ENCODE measurements around the gene MRPL44.
A peak's percentile ranks its signal among the peaks of the same experiment; 100 is the strongest.

MRPL44 gene

GRCh38 chr2:223954401-223954800 lies 2.9 kb upstream of the MRPL44 start:
- H2BK120ac ChIP-seq (ENCODE audit: low read depth, low read length): no peak overlapping the region
- no peaks in the 10 kb centered on the region for H3K36me3 ChIP-seq (ENCODE audit: control insufficient read depth in 1 of 2, insufficient read depth in 2 of 2, low read depth in 1 of 2, low read length in 2 of 2)
- H4K91ac ChIP-seq (ENCODE audit: low read length): no peak overlapping the region
- H3K18ac ChIP-seq (ENCODE audit: low read depth in 1 of 2, low read length in 2 of 2): no peak overlapping the region
- no peak overlapping the region for H4K8ac ChIP-seq (ENCODE audit: low read length)
- H3K4ac ChIP-seq (ENCODE audit: low read depth in 1 of 2, low read length in 2 of 2): no peak overlapping the region
- H3K4me1 ChIP-seq (ENCODE audit: control insufficient read depth, insufficient read depth, low read depth, low read length): no peaks in the 10 kb centered on the region
- H2AFZ ChIP-seq (ENCODE audit: low read depth, low read length): no peak overlapping the region
- H2AK5ac ChIP-seq (ENCODE audit: low read length, severe bottlenecking): no peak overlapping the region
- DNase-seq: peak; percentile 87
- H2BK15ac ChIP-seq (ENCODE audit: low read depth, poor library complexity, severe bottlenecking): no peak overlapping the region
- H2BK5ac ChIP-seq (ENCODE audit: low read depth, low read length, poor library complexity, severe bottlenecking): no peak overlapping the region
- peaks cover 3% of the 10 kb centered on the region for H3K79me1 ChIP-seq (replicated peaks; ENCODE audit: low read length, poor library complexity, severe bottlenecking)
- H3K9me3 ChIP-seq (ENCODE audit: control insufficient read depth, low read length): no peaks in the 10 kb centered on the region
- H3K14ac ChIP-seq (ENCODE audit: low read length in 2 of 2): no peak overlapping the region
- H3K4me3 ChIP-seq (ENCODE audit: insufficient read depth in 1 of 2, low read depth in 1 of 2, low read length in 2 of 2): no peak overlapping the region
- H3K9ac ChIP-seq (ENCODE audit: low read length): peak overlapping the region; percentile 74
- H3K23ac ChIP-seq (ENCODE audit: low read length in 2 of 2): no peak overlapping the region
- WGBS: 69% methylated on average over 3 of the region's 3 CpGs
- no peak overlapping the region for H3K27ac ChIP-seq (ENCODE audit: low read length, poor library complexity, severe bottlenecking)
- H2BK12ac ChIP-seq (ENCODE audit: low read length in 2 of 2): no peak overlapping the region
- H3K4me2 ChIP-seq (ENCODE audit: low read length, poor library complexity, severe bottlenecking): no peak overlapping the region
- no peaks in the 10 kb centered on the region for H3K27me3 ChIP-seq (ENCODE audit: control insufficient read depth in 1 of 2, insufficient read depth in 1 of 2, low read length in 2 of 2)

GRCh38 chr2:223956300-223956699 lies 963 bp upstream of the MRPL44 start:
- peaks cover 0 to 17% of the 10 kb centered on the region in 2 experiments for H3K36me3 ChIP-seq (ENCODE audit: control insufficient read depth in 1 of 2, insufficient read depth in 2 of 2, low read depth in 1 of 2, low read length in 2 of 2)
- no peaks in the 10 kb centered on the region for H3K27me3 ChIP-seq (ENCODE audit: control insufficient read depth in 1 of 2, insufficient read depth in 1 of 2, low read length in 2 of 2)
- no peak overlapping the region for H2BK15ac ChIP-seq (ENCODE audit: low read depth, poor library complexity, severe bottlenecking)
- H3K4me3 ChIP-seq (ENCODE audit: insufficient read depth in 1 of 2, low read depth in 1 of 2, low read length in 2 of 2): peak overlapping the region in 1 of 2 experiments; percentile 61
- peak overlapping the region in 1 of 2 experiments; percentile 1 for H2BK12ac ChIP-seq (ENCODE audit: low read length in 2 of 2)
- H3K27ac ChIP-seq (ENCODE audit: low read length, poor library complexity, severe bottlenecking): no peak overlapping the region
- H3K9ac ChIP-seq (ENCODE audit: low read length): peak overlapping the region; percentile 98
- H3K4me1 ChIP-seq (ENCODE audit: control insufficient read depth, insufficient read depth, low read depth, low read length): no peaks in the 10 kb centered on the region
- no peak overlapping the region for H4K91ac ChIP-seq (ENCODE audit: low read length)
- no peak overlapping the region for H3K14ac ChIP-seq (ENCODE audit: low read length in 2 of 2)
- H3K4ac ChIP-seq (ENCODE audit: low read depth in 1 of 2, low read length in 2 of 2): peak overlapping the region in 1 of 2 experiments; percentile 79
- H2BK120ac ChIP-seq (ENCODE audit: low read depth, low read length): no peak overlapping the region
- no peak overlapping the region for H2BK5ac ChIP-seq (ENCODE audit: low read depth, low read length, poor library complexity, severe bottlenecking)
- peaks cover 3% of the 10 kb centered on the region for H3K79me1 ChIP-seq (replicated peaks; ENCODE audit: low read length, poor library complexity, severe bottlenecking)
- no peak overlapping the region for H2AFZ ChIP-seq (ENCODE audit: low read depth, low read length)
- no peak overlapping the region for H3K4me2 ChIP-seq (ENCODE audit: low read length, poor library complexity, severe bottlenecking)
- H2AK5ac ChIP-seq (ENCODE audit: low read length, severe bottlenecking): peak overlapping the region; percentile 44
- no peak overlapping the region for H4K8ac ChIP-seq (ENCODE audit: low read length)
- DNase-seq: no peak
- no peak overlapping the region for H3K18ac ChIP-seq (ENCODE audit: low read depth in 1 of 2, low read length in 2 of 2)
- 99% methylated on average over 4 of the region's 4 CpGs for WGBS
- H3K9me3 ChIP-seq (ENCODE audit: control insufficient read depth, low read length): no peaks in the 10 kb centered on the region
- no peak overlapping the region for H3K23ac ChIP-seq (ENCODE audit: low read length in 2 of 2)

GRCh38 chr2:223959688-223960087 lies 2.4 kb downstream of the MRPL44 start:
- Histone ChIP-seq H3K14ac (ENCODE audit: low read length in 2 of 2) (no peak overlapping the region), H2BK120ac (ENCODE audit: low read depth, low read length) (no peak overlapping the region), H3K36me3 (ENCODE audit: control insufficient read depth in 1 of 2, insufficient read depth in 2 of 2, low read depth in 1 of 2, low read length in 2 of 2) (peaks cover 3 to 40% of the 10 kb centered on the region in 2 experiments), H3K4me1 (ENCODE audit: control insufficient read depth, insufficient read depth, low read depth, low read length) (peaks cover 4% of the 10 kb centered on the region), H3K9me3 (ENCODE audit: control insufficient read depth, low read length) (no peaks in the 10 kb centered on the region), H3K23ac (ENCODE audit: low read length in 2 of 2) (no peak overlapping the region), H4K8ac (ENCODE audit: low read length) (no peak overlapping the region), H3K4me3 (ENCODE audit: insufficient read depth in 1 of 2, low read depth in 1 of 2, low read length in 2 of 2) (peak overlapping the region in 1 of 2 experiments; percentile 92), H2BK5ac (ENCODE audit: low read depth, low read length, poor library complexity, severe bottlenecking) (no peak overlapping the region), H3K79me1 (replicated peaks; ENCODE audit: low read length, poor library complexity, severe bottlenecking) (peaks cover 5% of the 10 kb centered on the region), H2AK5ac (ENCODE audit: low read length, severe bottlenecking) (no peak overlapping the region), H4K91ac (ENCODE audit: low read length) (no peak overlapping the region), H2AFZ (ENCODE audit: low read depth, low read length) (no peak overlapping the region), H3K9ac (ENCODE audit: low read length) (peak overlapping the region; percentile 98), H3K27ac (ENCODE audit: low read length, poor library complexity, severe bottlenecking) (peak overlapping the region; percentile 33), H3K18ac (ENCODE audit: low read depth in 1 of 2, low read length in 2 of 2) (no peak overlapping the region), H3K4ac (ENCODE audit: low read depth in 1 of 2, low read length in 2 of 2) (no peak overlapping the region), H2BK12ac (ENCODE audit: low read length in 2 of 2) (no peak overlapping the region), H3K4me2 (ENCODE audit: low read length, poor library complexity, severe bottlenecking) (peak overlapping the region; percentile 66), H3K27me3 (ENCODE audit: control insufficient read depth in 1 of 2, insufficient read depth in 1 of 2, low read length in 2 of 2) (no peaks in the 10 kb centered on the region), H2BK15ac (ENCODE audit: low read depth, poor library complexity, severe bottlenecking) (no peak overlapping the region)
- WGBS: 89% methylated on average over 5 of the region's 5 CpGs
- DNase-seq: no peak

GRCh38 chr2:223967981-223968380 lies 10.7 kb downstream of the MRPL44 start:
- no peak overlapping the region for H3K27ac ChIP-seq (ENCODE audit: low read length, poor library complexity, severe bottlenecking)
- no peak overlapping the region for H3K4me3 ChIP-seq (ENCODE audit: insufficient read depth in 1 of 2, low read depth in 1 of 2, low read length in 2 of 2)
- no peak overlapping the region for H3K14ac ChIP-seq (ENCODE audit: low read length in 2 of 2)
- no peak for DNase-seq
- no peaks in the 10 kb centered on the region for H3K4me1 ChIP-seq (ENCODE audit: control insufficient read depth, insufficient read depth, low read depth, low read length)
- no peak overlapping the region for H4K91ac ChIP-seq (ENCODE audit: low read length)
- no peak overlapping the region for H2BK15ac ChIP-seq (ENCODE audit: low read depth, poor library complexity, severe bottlenecking)
- H3K79me1 ChIP-seq (replicated peaks; ENCODE audit: low read length, poor library complexity, severe bottlenecking): peaks cover 2% of the 10 kb centered on the region
- no peak overlapping the region for H4K8ac ChIP-seq (ENCODE audit: low read length)
- no peak overlapping the region for H3K4ac ChIP-seq (ENCODE audit: low read depth in 1 of 2, low read length in 2 of 2)
- no peak overlapping the region for H2AK5ac ChIP-seq (ENCODE audit: low read length, severe bottlenecking)
- no peak overlapping the region for H2BK12ac ChIP-seq (ENCODE audit: low read length in 2 of 2)
- H3K23ac ChIP-seq (ENCODE audit: low read length in 2 of 2): no peak overlapping the region
- no peaks in the 10 kb centered on the region for H3K27me3 ChIP-seq (ENCODE audit: control insufficient read depth in 1 of 2, insufficient read depth in 1 of 2, low read length in 2 of 2)
- no peak overlapping the region for H2BK120ac ChIP-seq (ENCODE audit: low read depth, low read length)
- no peak overlapping the region for H2BK5ac ChIP-seq (ENCODE audit: low read depth, low read length, poor library complexity, severe bottlenecking)
- H3K36me3 ChIP-seq (ENCODE audit: control insufficient read depth in 1 of 2, insufficient read depth in 2 of 2, low read depth in 1 of 2, low read length in 2 of 2): peaks cover 21 to 46% of the 10 kb centered on the region in 2 experiments
- no peak overlapping the region for H3K4me2 ChIP-seq (ENCODE audit: low read length, poor library complexity, severe bottlenecking)
- no peaks in the 10 kb centered on the region for H3K9me3 ChIP-seq (ENCODE audit: control insufficient read depth, low read length)
- H3K18ac ChIP-seq (ENCODE audit: low read depth in 1 of 2, low read length in 2 of 2): no peak overlapping the region
- H3K9ac ChIP-seq (ENCODE audit: low read length): peak overlapping the region; percentile 63
- no peak overlapping the region for H2AFZ ChIP-seq (ENCODE audit: low read depth, low read length)
- WGBS: 100% methylated on average over 1 of the region's 2 CpGs
